SU-DHL-6 (cell line): ENCODE results near the gene MAG.

Experiments
- EZH2phosphoT487 ChIP-seq: fragments of 200-600 bp; sonication (generic), shearing (Covaris generic); conservative IDR thresholded peaks from 2 replicates; pipeline ENCODE4 v1.6.1; 2018; ENCODE audit warnings: mild to moderate bottlenecking, antibody characterized with exemption, low read length, moderate library complexity, mixed read lengths
- TF ChIP-seq, protein P1 (sequence below): fragments of 200-600 bp; sonication (generic); IDR thresholded peaks from one replicate; pipeline ENCODE4 v1.5.1; 2017; ENCODE audit warnings: antibody characterized with exemption, mild to moderate bottlenecking, low read length, moderate library complexity; ENCODE audit not compliant: insufficient read depth, poor library complexity, severe bottlenecking

DNA sequence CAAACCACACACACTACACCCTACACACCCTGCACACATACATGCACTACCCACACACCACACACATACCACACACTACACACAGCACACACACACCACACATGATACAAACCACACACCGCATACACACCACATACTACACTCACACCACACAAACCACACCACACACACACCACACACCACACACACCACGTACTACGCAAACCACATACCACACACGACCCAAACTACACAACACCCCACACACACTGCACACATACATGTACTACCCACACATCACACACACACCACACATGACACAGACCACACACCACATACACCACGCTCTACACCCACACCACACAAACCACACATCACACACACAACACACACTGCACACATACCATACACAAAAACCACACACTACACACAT, 6.6 kb downstream of the MAG start:
- TF ChIP-seq, protein P1, sequence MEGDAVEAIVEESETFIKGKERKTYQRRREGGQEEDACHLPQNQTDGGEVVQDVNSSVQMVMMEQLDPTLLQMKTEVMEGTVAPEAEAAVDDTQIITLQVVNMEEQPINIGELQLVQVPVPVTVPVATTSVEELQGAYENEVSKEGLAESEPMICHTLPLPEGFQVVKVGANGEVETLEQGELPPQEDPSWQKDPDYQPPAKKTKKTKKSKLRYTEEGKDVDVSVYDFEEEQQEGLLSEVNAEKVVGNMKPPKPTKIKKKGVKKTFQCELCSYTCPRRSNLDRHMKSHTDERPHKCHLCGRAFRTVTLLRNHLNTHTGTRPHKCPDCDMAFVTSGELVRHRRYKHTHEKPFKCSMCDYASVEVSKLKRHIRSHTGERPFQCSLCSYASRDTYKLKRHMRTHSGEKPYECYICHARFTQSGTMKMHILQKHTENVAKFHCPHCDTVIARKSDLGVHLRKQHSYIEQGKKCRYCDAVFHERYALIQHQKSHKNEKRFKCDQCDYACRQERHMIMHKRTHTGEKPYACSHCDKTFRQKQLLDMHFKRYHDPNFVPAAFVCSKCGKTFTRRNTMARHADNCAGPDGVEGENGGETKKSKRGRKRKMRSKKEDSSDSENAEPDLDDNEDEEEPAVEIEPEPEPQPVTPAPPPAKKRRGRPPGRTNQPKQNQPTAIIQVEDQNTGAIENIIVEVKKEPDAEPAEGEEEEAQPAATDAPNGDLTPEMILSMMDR: no peak
- no peak for TF ChIP-seq EZH2phosphoT487
